ENCODE results near the gene WDR86. TPM values are rescaled to one million over a fixed set of nuclear protein-coding genes. Genes with fewer than 3 reads are reported as not detected.

WDR86 gene
- total RNA-seq, 1 experiment from 2014 or later, result not detected

DNA sequence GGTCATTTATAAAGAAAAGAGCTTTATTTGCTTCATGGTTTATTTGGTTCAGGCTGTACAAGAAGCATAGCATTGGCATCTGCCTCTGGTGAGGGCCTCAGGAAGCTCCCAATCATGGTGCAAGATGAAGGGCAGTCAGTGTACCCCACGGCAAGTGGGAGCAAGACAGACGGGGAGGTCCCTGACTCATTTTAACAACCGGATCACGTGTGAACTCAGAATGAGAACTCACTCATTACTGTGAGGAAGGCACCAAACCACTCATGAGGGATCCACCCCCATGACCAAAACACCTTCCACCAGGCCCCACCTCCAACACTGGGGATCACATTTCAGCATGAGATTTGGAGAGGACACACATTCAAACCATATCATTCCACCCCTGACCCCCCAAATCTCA is 45.9 kb upstream of the WDR86 start:
- no TSS peak for BruUV-seq (replicated peaks)
- H3K9me3 Mint-ChIP-seq (ENCODE audit: low read depth, unreplicated experiment), result no peaks in the 10 kb centered on the region
- CTCF ChIA-PET, result no interaction called here
- no peak for TF ChIP-seq CTCF (IDR thresholded peaks at IDR 0.05; ENCODE audit: unreplicated experiment)
- no peak for DNase-seq
- H3K27ac Mint-ChIP-seq (ENCODE audit: unreplicated experiment), result no peak overlapping the region
- H3K27me3 Mint-ChIP-seq (ENCODE audit: unreplicated experiment), result peaks cover 29% of the 10 kb centered on the region
- intact Hi-C loops (cut with micrococcal nuclease; ENCODE audit: unreplicated experiment), result no loop called here
- H3K4me1 Mint-ChIP-seq (ENCODE audit: low read depth, unreplicated experiment), result peaks cover 15% of the 10 kb centered on the region
- H3K4me3 Mint-ChIP-seq (ENCODE audit: low read depth, unreplicated experiment), result no peak overlapping the region
- H3K36me3 Mint-ChIP-seq (ENCODE audit: insufficient read depth, unreplicated experiment), result peaks cover 12% of the 10 kb centered on the region

- no peak overlapping the region for H3K27ac Mint-ChIP-seq (ENCODE audit: unreplicated experiment)
- H3K4me1 Mint-ChIP-seq (ENCODE audit: low read depth, unreplicated experiment), result peaks cover 8% of the 10 kb centered on the region
- CTCF ChIA-PET, result no interaction called here
Measured at GRCh38 chr7:151454932-151455530, 45.2 kb upstream of the WDR86 start.

GRCh38 chr7:151454305-151454704 is 44.5 kb upstream of the WDR86 start:
- CTCF ChIA-PET, result no interaction called here
- Mint-ChIP-seq H3K27ac (ENCODE audit: unreplicated experiment) (no peak overlapping the region), H3K4me1 (ENCODE audit: low read depth, unreplicated experiment) (peaks cover 1% of the 10 kb centered on the region), H3K4me3 (ENCODE audit: low read depth, unreplicated experiment) (no peak overlapping the region), H3K27me3 (ENCODE audit: unreplicated experiment) (peaks cover 36% of the 10 kb centered on the region), H3K9me3 (ENCODE audit: low read depth, unreplicated experiment) (no peaks in the 10 kb centered on the region), H3K36me3 (ENCODE audit: insufficient read depth, unreplicated experiment) (peaks cover under 1% of the 10 kb centered on the region)
- no peak for TF ChIP-seq CTCF (IDR thresholded peaks at IDR 0.05; ENCODE audit: unreplicated experiment)
- no peak for DNase-seq
- no TSS peak for BruUV-seq (replicated peaks)
- intact Hi-C loops (cut with micrococcal nuclease; ENCODE audit: unreplicated experiment), result no loop called here

More at GRCh38 chr7:151454932-151455530, 45.2 kb upstream of the WDR86 start:
- no TSS peak for BruUV-seq (replicated peaks)
- H3K36me3 Mint-ChIP-seq (ENCODE audit: insufficient read depth, unreplicated experiment), result peaks cover 7% of the 10 kb centered on the region
- H3K4me3 Mint-ChIP-seq (ENCODE audit: low read depth, unreplicated experiment), result no peak overlapping the region
- no peak for TF ChIP-seq CTCF (IDR thresholded peaks at IDR 0.05; ENCODE audit: unreplicated experiment)
- no peaks in the 10 kb centered on the region for H3K9me3 Mint-ChIP-seq (ENCODE audit: low read depth, unreplicated experiment)
- H3K27me3 Mint-ChIP-seq (ENCODE audit: unreplicated experiment), result peaks cover 35% of the 10 kb centered on the region
- intact Hi-C loops (cut with micrococcal nuclease; ENCODE audit: unreplicated experiment), result no loop called here
- no peak for DNase-seq

DNA sequence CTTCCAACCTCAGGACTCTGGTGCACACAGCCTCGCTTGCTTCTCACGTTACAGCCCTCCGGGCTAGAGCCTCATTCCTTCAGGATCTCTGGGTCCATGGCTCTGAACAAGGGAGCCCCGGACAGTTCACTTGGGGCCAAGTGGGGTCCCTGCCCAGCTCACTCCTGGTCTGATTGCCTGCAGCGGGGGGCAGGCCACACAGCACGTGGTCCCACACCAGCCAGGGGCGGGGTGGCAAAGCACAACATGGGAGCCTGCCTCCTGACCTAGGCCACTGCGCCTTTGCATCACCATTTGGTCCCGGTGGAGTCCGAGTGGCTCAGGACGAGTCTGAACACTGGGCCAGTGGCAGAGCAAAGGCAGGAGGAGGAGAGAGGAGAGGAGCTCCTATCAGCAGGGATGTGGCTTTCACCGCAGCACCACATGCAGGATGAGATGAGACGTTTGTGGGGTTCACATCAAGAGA is 43.5 kb upstream of the WDR86 start:
- no peaks in the 10 kb centered on the region for H3K36me3 Mint-ChIP-seq (ENCODE audit: insufficient read depth, unreplicated experiment)
- H3K9me3 Mint-ChIP-seq (ENCODE audit: low read depth, unreplicated experiment), result no peaks in the 10 kb centered on the region
- no peaks in the 10 kb centered on the region for H3K4me1 Mint-ChIP-seq (ENCODE audit: low read depth, unreplicated experiment)
- peaks cover 36% of the 10 kb centered on the region for H3K27me3 Mint-ChIP-seq (ENCODE audit: unreplicated experiment)
- CTCF ChIA-PET, result no interaction called here
- BruUV-seq (replicated peaks), result no TSS peak
- H3K4me3 Mint-ChIP-seq (ENCODE audit: low read depth, unreplicated experiment), result no peak overlapping the region
- TF ChIP-seq CTCF (IDR thresholded peaks at IDR 0.05; ENCODE audit: unreplicated experiment), result no peak
- intact Hi-C loops (cut with micrococcal nuclease; ENCODE audit: unreplicated experiment), result no loop called here
- no peak for DNase-seq
- no peak overlapping the region for H3K27ac Mint-ChIP-seq (ENCODE audit: unreplicated experiment)
